ENCODE data around the gene OR5B12. TPM values are rescaled to one million over a fixed set of nuclear protein-coding genes. Genes with fewer than 3 reads are reported as not detected.

Gene OR5B12
- total RNA-seq, 2 donors from 2014 or later = not detected

- no peaks in the 10 kb centered on the region for H3K4me1 Mint-ChIP-seq
- DNase-seq = no peak
- H3K27me3 Mint-ChIP-seq (ENCODE audit: insufficient read depth) = no peaks in the 10 kb centered on the region
- H3K9me3 ChIP-seq (ENCODE audit: control insufficient read depth, low read length) = peaks cover 3% of the 10 kb centered on the region
- no peaks in the 10 kb centered on the region for H3K27me3 ChIP-seq (ENCODE audit: control insufficient read depth, insufficient read depth, low read length, poor library complexity, severe bottlenecking)
- H3K4me1 ChIP-seq (ENCODE audit: control insufficient read depth, insufficient read depth, low read length) = no peaks in the 10 kb centered on the region
- H3K4me3 Mint-ChIP-seq = no peak overlapping the region
- H3K36me3 ChIP-seq (ENCODE audit: control insufficient read depth, insufficient read depth, low read length) = no peaks in the 10 kb centered on the region
- no peak overlapping the region for H3K27ac Mint-ChIP-seq
- 82% methylated on average over 1 of the region's 3 CpGs; no CpG with 5 or more reads in 1 of the 2 experiments for WGBS, 2 experiments (ENCODE audit: insufficient coverage in 1 of 2, insufficient read length in 1 of 2)
- TF ChIP-seq CTCF (conservative IDR thresholded peaks at IDR 0.05) = no peak
- no peak overlapping the region for H3K4me3 ChIP-seq (ENCODE audit: low read length)
- no peaks in the 10 kb centered on the region for H3K36me3 Mint-ChIP-seq (ENCODE audit: low read depth)
- H3K9me3 Mint-ChIP-seq = no peaks in the 10 kb centered on the region
- no peak overlapping the region for H3K9ac ChIP-seq (ENCODE audit: extremely low read depth, low read length, poor library complexity, severe bottlenecking)
- no peak overlapping the region for H3K27ac ChIP-seq (ENCODE audit: low read depth, low read length)
Measured at GRCh38 chr11:58433638-58434203, 8.3 kb downstream of the OR5B12 start.

GRCh38 chr11:58429273-58429672 lies 12.8 kb downstream of the OR5B12 start:
- DNase-seq = no peak
- Histone ChIP-seq H3K4me3 (ENCODE audit: low read length) (no peak overlapping the region), H3K9me3 (ENCODE audit: control insufficient read depth, low read length) (peaks cover 3% of the 10 kb centered on the region), H3K4me1 (ENCODE audit: control insufficient read depth, insufficient read depth, low read length) (no peaks in the 10 kb centered on the region), H3K27ac (ENCODE audit: low read depth, low read length) (no peak overlapping the region), H3K36me3 (ENCODE audit: control insufficient read depth, insufficient read depth, low read length) (no peaks in the 10 kb centered on the region), H3K9ac (ENCODE audit: extremely low read depth, low read length, poor library complexity, severe bottlenecking) (no peak overlapping the region), H3K27me3 (ENCODE audit: control insufficient read depth, insufficient read depth, low read length, poor library complexity, severe bottlenecking) (no peaks in the 10 kb centered on the region)
- no peak overlapping the region for H3K27ac Mint-ChIP-seq
- no peak for TF ChIP-seq CTCF (conservative IDR thresholded peaks at IDR 0.05)
- no peak overlapping the region for H3K4me3 Mint-ChIP-seq
- no peaks in the 10 kb centered on the region for H3K36me3 Mint-ChIP-seq (ENCODE audit: low read depth)
- H3K9me3 Mint-ChIP-seq = no peaks in the 10 kb centered on the region
- peaks cover 5% of the 10 kb centered on the region for H3K4me1 Mint-ChIP-seq
- WGBS, 2 experiments (ENCODE audit: insufficient coverage in 1 of 2, insufficient read length in 1 of 2) = 45% methylated on average over 1 of the region's 1 CpG; no CpG with 5 or more reads in 1 of the 2 experiments
- no peaks in the 10 kb centered on the region for H3K27me3 Mint-ChIP-seq (ENCODE audit: insufficient read depth)

- DNase-seq = no peak
- Mint-ChIP-seq H3K4me3 (no peak within 1 kb of the TSS), H3K27ac (no peak within 1 kb of the TSS), H3K9me3 (no peaks in the 10 kb centered on the region), H3K27me3 (ENCODE audit: insufficient read depth) (no peaks in the 10 kb centered on the region), H3K36me3 (ENCODE audit: low read depth) (no peaks in the 10 kb centered on the region), H3K4me1 (peaks cover 11% of the 10 kb centered on the region)
- Histone ChIP-seq H3K27ac (ENCODE audit: low read depth, low read length) (no peak within 1 kb of the TSS), H3K4me1 (ENCODE audit: control insufficient read depth, insufficient read depth, low read length) (no peaks in the 10 kb centered on the region), H3K9me3 (ENCODE audit: control insufficient read depth, low read length) (peaks cover 3% of the 10 kb centered on the region), H3K27me3 (ENCODE audit: control insufficient read depth, insufficient read depth, low read length, poor library complexity, severe bottlenecking) (no peaks in the 10 kb centered on the region), H3K4me3 (ENCODE audit: low read length) (no peak within 1 kb of the TSS), H3K36me3 (ENCODE audit: control insufficient read depth, insufficient read depth, low read length) (no peaks in the 10 kb centered on the region), H3K9ac (ENCODE audit: extremely low read depth, low read length, poor library complexity, severe bottlenecking) (no peak within 1 kb of the TSS)
- WGBS, 2 experiments (ENCODE audit: insufficient coverage in 1 of 2, insufficient read length in 1 of 2) = 71 to 84% methylated on average over 2 to 3 of the region's 3 CpGs
- no peak for TF ChIP-seq CTCF (conservative IDR thresholded peaks at IDR 0.05)
Measured at GRCh38 chr11:58428021-58428420, 14.0 kb downstream of the OR5B12 start, which contains the start of gene OR5B2. TSS of gene OR5B2 (minus strand) at chr11:58428121. CDS start at chr11:58423261, 4,860 bp downstream.
